ENCODE data around the gene KRT16.
"Not testable (repeated sequence)": the region's sequence is repeated elsewhere in the genome, so short reads cannot be mapped to it uniquely, and the experiment has no call there.

DNA sequence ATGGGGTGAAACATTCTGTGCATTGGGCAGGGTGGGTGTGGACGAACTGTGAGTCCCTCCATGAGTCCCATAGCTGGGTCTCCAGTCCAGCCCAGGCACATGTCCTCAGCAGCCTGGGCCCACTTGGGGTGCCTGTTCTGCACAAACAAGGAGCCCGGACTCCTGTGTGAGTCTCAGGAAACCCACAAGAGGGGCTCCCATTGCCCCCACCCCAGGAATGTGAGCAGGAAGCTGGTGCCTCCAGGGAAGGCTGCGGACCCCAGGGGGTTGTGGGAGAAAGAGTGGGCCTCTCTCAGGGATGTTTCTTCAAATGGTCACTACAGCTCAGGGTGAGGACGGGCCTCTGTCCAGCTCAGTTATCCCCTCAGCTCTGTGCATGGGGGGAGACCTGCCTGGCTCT lies 3.9 kb upstream of the KRT16 start:
- not testable (repeated sequence) for TF ChIP-seq POLR2A (IDR thresholded peaks at IDR 0.05)
- TF ChIP-seq, protein P1, sequence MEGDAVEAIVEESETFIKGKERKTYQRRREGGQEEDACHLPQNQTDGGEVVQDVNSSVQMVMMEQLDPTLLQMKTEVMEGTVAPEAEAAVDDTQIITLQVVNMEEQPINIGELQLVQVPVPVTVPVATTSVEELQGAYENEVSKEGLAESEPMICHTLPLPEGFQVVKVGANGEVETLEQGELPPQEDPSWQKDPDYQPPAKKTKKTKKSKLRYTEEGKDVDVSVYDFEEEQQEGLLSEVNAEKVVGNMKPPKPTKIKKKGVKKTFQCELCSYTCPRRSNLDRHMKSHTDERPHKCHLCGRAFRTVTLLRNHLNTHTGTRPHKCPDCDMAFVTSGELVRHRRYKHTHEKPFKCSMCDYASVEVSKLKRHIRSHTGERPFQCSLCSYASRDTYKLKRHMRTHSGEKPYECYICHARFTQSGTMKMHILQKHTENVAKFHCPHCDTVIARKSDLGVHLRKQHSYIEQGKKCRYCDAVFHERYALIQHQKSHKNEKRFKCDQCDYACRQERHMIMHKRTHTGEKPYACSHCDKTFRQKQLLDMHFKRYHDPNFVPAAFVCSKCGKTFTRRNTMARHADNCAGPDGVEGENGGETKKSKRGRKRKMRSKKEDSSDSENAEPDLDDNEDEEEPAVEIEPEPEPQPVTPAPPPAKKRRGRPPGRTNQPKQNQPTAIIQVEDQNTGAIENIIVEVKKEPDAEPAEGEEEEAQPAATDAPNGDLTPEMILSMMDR (IDR thresholded peaks at IDR 0.05) = not testable (repeated sequence)
